Heart left ventricle (tissue), 13 donors: ENCODE data around the gene ARPC2.

Source experiments
- CTCF ChIP-seq, 12 donors: fragments of 200-600 bp; sonication (generic) in 4 of 12; IDR thresholded peaks; one replicate each; pipeline versions ENCODE4 v1.5.0 to v1.8.0; 2018 to 2022; ENCODE audit warnings: antibody characterized with exemption in 12 of 12, mild to moderate bottlenecking in 5 of 12
- POLR2A ChIP-seq, 2 donors: fragments of 450-650 bp; IDR thresholded peaks; one replicate each; pipeline ENCODE4 v1.6.1; 2017; ENCODE audit warnings: antibody characterized with exemption in 2 of 2, mild to moderate bottlenecking in 2 of 2, moderate library complexity in 2 of 2
- donor health status: ischemic (EF 13 %, LVEDD 7.1; RV severe dilation, severe dysfunction).
- donor health status: DM: no; HTN: yes; CAD: no.
- donor health status: DM: no; HTN: no; CAD: no.
- donor health status: ischemic (EF 25% LVEDD 6.9; RV normal size, moderate dysfunction).
- donor health status: ischemic (EF 25% LVEDD 5.7; RV mildly dilated, moderate dysfunction).
- donor health status: ischemic (EF 35%, LVEDD 5.7; RV mildly dilated, moderate dysfunction).
- donor health status: nonischemic (EF 11% LVEDD 7.7; RV severe dilation, severe dysfunction).
- donor health status: DM: yes; HTN: yes; CAD: no.
- donor health status: PGD.
- donor health status: ischemic (EF 29% LVEDD 5.4; RV normal size, mild dysfunction).
- donor health status: nonischemic (EF 23%, LVEDD 6.1; RV moderate dilation, normal function).

- TF ChIP-seq CTCF (IDR thresholded peaks at IDR 0.05): no peak
- no peak for TF ChIP-seq POLR2A (IDR thresholded peaks at IDR 0.05)
These were observed 64.5 kb downstream of the ARPC2 start for GRCh38 chr2:218281449-218281848.
